ENCODE data around the gene DAPK1.

The DAPK1 gene

GRCh38 chr9:87663556-87663955 lies 165.9 kb downstream of the DAPK1 start:
- Histone ChIP-seq H3K36me3 (ENCODE audit: insufficient read depth, low read length) (no peaks in the 10 kb centered on the region), H3K4me3 (ENCODE audit: low read depth, low read length, poor library complexity, severe bottlenecking) (no peak overlapping the region), H3K27ac (ENCODE audit: low read depth, low read length, poor library complexity, severe bottlenecking) (no peak overlapping the region)

GRCh38 chr9:87664153-87665060 lies 166.7 kb downstream of the DAPK1 start:
- H2AFZ ChIP-seq (ENCODE audit: low read length): no peak overlapping the region
- H3K9ac ChIP-seq (ENCODE audit: low read length): no peak overlapping the region
- H3K4me3 ChIP-seq (ENCODE audit: low read depth, low read length, poor library complexity, severe bottlenecking): no peak overlapping the region
- no peaks in the 10 kb centered on the region for H3K36me3 ChIP-seq (ENCODE audit: insufficient read depth, low read length)
- no peaks in the 10 kb centered on the region for H3K79me2 ChIP-seq (ENCODE audit: insufficient read depth, low read length)
- TF ChIP-seq, protein P1, sequence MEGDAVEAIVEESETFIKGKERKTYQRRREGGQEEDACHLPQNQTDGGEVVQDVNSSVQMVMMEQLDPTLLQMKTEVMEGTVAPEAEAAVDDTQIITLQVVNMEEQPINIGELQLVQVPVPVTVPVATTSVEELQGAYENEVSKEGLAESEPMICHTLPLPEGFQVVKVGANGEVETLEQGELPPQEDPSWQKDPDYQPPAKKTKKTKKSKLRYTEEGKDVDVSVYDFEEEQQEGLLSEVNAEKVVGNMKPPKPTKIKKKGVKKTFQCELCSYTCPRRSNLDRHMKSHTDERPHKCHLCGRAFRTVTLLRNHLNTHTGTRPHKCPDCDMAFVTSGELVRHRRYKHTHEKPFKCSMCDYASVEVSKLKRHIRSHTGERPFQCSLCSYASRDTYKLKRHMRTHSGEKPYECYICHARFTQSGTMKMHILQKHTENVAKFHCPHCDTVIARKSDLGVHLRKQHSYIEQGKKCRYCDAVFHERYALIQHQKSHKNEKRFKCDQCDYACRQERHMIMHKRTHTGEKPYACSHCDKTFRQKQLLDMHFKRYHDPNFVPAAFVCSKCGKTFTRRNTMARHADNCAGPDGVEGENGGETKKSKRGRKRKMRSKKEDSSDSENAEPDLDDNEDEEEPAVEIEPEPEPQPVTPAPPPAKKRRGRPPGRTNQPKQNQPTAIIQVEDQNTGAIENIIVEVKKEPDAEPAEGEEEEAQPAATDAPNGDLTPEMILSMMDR (IDR thresholded peaks at IDR 0.05; ENCODE audit: low read length): no peak
- no peak for TF ChIP-seq EZH2 (IDR thresholded peaks at IDR 0.05; ENCODE audit: borderline replicate concordance, low read length)
- H3K9me3 ChIP-seq (ENCODE audit: low read length): no peaks in the 10 kb centered on the region
- H3K27ac ChIP-seq (ENCODE audit: low read depth, low read length, poor library complexity, severe bottlenecking): no peak overlapping the region
- H3K9me2 ChIP-seq (ENCODE audit: low read depth, low read length): no peaks in the 10 kb centered on the region
- H3K4me2 ChIP-seq (ENCODE audit: low read length): no peak overlapping the region
- H4K20me1 ChIP-seq (ENCODE audit: insufficient read depth, low read length): no peaks in the 10 kb centered on the region
- no peaks in the 10 kb centered on the region for H3K4me1 ChIP-seq (ENCODE audit: insufficient read depth, low read length, severe bottlenecking)
- no peaks in the 10 kb centered on the region for H3F3A ChIP-seq (ENCODE audit: insufficient read depth, low read length)
- H3K27me3 ChIP-seq (ENCODE audit: insufficient read depth, low read length): no peaks in the 10 kb centered on the region

More at GRCh38 chr9:87663556-87663955, 165.9 kb downstream of the DAPK1 start:
- H3K9me3 ChIP-seq (ENCODE audit: low read length): no peaks in the 10 kb centered on the region
- no peak overlapping the region for H3K9ac ChIP-seq (ENCODE audit: low read length)
- no peaks in the 10 kb centered on the region for H3K4me1 ChIP-seq (ENCODE audit: insufficient read depth, low read length, severe bottlenecking)
- no peaks in the 10 kb centered on the region for H4K20me1 ChIP-seq (ENCODE audit: insufficient read depth, low read length)
- TF ChIP-seq, protein P1 (IDR thresholded peaks at IDR 0.05; ENCODE audit: low read length): no peak
- TF ChIP-seq EZH2 (IDR thresholded peaks at IDR 0.05; ENCODE audit: borderline replicate concordance, low read length): no peak
- no peaks in the 10 kb centered on the region for H3K9me2 ChIP-seq (ENCODE audit: low read depth, low read length)
- no peaks in the 10 kb centered on the region for H3K27me3 ChIP-seq (ENCODE audit: insufficient read depth, low read length)
- H2AFZ ChIP-seq (ENCODE audit: low read length): no peak overlapping the region
- no peak overlapping the region for H3K4me2 ChIP-seq (ENCODE audit: low read length)
- H3F3A ChIP-seq (ENCODE audit: insufficient read depth, low read length): no peaks in the 10 kb centered on the region
- H3K79me2 ChIP-seq (ENCODE audit: insufficient read depth, low read length): no peaks in the 10 kb centered on the region

GRCh38 chr9:87665505-87665904 lies 167.8 kb downstream of the DAPK1 start:
- Histone ChIP-seq H3K36me3 (ENCODE audit: insufficient read depth, low read length) (no peaks in the 10 kb centered on the region), H3K27ac (ENCODE audit: low read depth, low read length, poor library complexity, severe bottlenecking) (no peak overlapping the region), H4K20me1 (ENCODE audit: insufficient read depth, low read length) (no peaks in the 10 kb centered on the region), H2AFZ (ENCODE audit: low read length) (no peak overlapping the region), H3K4me3 (ENCODE audit: low read depth, low read length, poor library complexity, severe bottlenecking) (no peak overlapping the region), H3K79me2 (ENCODE audit: insufficient read depth, low read length) (no peaks in the 10 kb centered on the region), H3F3A (ENCODE audit: insufficient read depth, low read length) (no peaks in the 10 kb centered on the region), H3K9me3 (ENCODE audit: low read length) (no peaks in the 10 kb centered on the region), H3K27me3 (ENCODE audit: insufficient read depth, low read length) (no peaks in the 10 kb centered on the region), H3K4me2 (ENCODE audit: low read length) (no peak overlapping the region), H3K9ac (ENCODE audit: low read length) (no peak overlapping the region), H3K9me2 (ENCODE audit: low read depth, low read length) (no peaks in the 10 kb centered on the region), H3K4me1 (ENCODE audit: insufficient read depth, low read length, severe bottlenecking) (no peaks in the 10 kb centered on the region)
- no peak for TF ChIP-seq EZH2 (IDR thresholded peaks at IDR 0.05; ENCODE audit: borderline replicate concordance, low read length)
- TF ChIP-seq, protein P1 (IDR thresholded peaks at IDR 0.05; ENCODE audit: low read length): no peak

All from OCI-LY1 (cell line).